VCaP (cell line): Measurements from ENCODE around the gene PYGM.

Experiments
- H3K27ac ChIP-seq: fragments of 450-650 bp; 2 replicates; pipeline ENCODE4 v1.5.1; 2017
- TF ChIP-seq, protein P1 (sequence below): fragments of 450-650 bp; conservative IDR thresholded peaks from 2 replicates; pipeline ENCODE4 v1.5.1; 2017; ENCODE audit warnings: mild to moderate bottlenecking, moderate library complexity

Gene PYGM

DNA sequence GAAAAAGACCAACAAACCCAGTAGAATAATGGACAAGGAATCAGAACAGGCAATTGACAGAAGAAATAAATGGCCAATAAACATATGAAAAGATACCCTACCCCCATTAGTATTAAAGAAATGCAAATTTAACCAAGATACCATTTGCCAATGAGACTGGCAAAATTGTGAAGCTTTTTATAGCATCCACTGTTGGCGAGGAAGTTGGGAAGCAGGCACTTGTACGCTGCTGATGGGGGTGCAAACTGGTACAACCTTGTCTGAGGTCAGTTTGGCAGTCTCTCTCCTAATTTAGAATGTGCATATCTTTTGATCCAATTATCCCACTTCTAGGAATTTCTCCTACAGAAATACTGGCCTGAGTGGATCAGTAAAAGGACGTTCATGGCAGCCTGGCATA is 28.2 kb downstream of the PYGM start:
- no peak overlapping the region for H3K27ac ChIP-seq
- TF ChIP-seq, protein P1, sequence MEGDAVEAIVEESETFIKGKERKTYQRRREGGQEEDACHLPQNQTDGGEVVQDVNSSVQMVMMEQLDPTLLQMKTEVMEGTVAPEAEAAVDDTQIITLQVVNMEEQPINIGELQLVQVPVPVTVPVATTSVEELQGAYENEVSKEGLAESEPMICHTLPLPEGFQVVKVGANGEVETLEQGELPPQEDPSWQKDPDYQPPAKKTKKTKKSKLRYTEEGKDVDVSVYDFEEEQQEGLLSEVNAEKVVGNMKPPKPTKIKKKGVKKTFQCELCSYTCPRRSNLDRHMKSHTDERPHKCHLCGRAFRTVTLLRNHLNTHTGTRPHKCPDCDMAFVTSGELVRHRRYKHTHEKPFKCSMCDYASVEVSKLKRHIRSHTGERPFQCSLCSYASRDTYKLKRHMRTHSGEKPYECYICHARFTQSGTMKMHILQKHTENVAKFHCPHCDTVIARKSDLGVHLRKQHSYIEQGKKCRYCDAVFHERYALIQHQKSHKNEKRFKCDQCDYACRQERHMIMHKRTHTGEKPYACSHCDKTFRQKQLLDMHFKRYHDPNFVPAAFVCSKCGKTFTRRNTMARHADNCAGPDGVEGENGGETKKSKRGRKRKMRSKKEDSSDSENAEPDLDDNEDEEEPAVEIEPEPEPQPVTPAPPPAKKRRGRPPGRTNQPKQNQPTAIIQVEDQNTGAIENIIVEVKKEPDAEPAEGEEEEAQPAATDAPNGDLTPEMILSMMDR, result no peak

DNA sequence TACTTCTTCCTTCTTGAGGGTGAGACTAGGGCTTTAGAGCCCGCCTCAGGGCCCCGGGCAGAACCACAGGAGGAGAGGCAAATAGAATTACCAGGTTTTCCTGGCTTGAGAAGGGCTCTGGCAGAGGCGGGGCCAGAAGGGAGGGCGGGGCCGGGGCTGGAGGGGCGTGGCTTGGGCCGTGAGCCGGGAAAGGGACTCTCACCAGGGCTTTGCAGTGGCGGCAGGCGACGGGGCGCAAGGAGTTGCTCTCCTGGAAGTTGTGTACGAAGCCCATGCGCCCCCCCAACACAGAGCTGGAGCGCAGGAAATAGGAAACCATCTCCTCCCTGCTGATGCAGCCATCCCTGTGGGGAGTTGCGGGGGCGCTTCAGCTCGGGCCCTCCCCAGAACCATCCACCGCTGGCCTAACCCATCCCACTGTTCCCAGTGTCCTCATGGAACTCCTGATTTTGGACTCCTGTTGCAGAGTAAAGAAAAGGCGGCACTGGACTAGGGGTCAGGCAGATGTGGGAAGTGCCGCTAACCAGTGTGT is 29.9 kb downstream of the PYGM start:
- TF ChIP-seq, protein P1, result no peak
- no peak overlapping the region for H3K27ac ChIP-seq

DNA sequence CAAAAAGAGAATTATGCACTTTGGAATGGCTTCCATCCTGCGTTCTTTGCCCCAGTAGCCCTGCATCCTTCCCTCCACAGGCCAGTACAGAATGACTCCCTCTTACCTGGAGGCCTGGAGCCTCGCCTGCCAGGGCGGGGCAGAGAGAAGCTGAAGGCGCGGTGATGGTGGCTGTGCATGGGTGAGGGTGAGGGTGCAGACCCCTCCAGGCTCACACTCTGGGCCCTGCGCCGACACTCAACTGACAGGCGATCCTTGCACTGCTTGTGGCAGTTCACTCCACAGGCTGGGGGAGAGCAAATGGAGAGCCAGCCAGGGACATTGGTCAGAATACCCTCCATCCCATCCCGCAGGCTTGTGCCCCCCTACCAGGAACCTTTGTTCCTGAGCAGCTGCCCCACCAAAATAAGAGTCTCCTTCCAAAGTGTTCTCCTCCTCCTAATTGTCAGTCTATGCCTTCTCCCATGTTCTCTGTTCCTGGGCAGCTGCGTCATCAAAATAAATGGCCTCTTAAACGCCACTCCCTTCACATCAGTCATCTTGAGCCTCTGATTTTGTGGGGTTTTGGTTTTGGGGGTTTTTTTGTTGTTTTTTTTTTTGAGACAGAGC is 30.9 kb downstream of the PYGM start:
- H3K27ac ChIP-seq, result no peak overlapping the region
- TF ChIP-seq, protein P1, result no peak

DNA sequence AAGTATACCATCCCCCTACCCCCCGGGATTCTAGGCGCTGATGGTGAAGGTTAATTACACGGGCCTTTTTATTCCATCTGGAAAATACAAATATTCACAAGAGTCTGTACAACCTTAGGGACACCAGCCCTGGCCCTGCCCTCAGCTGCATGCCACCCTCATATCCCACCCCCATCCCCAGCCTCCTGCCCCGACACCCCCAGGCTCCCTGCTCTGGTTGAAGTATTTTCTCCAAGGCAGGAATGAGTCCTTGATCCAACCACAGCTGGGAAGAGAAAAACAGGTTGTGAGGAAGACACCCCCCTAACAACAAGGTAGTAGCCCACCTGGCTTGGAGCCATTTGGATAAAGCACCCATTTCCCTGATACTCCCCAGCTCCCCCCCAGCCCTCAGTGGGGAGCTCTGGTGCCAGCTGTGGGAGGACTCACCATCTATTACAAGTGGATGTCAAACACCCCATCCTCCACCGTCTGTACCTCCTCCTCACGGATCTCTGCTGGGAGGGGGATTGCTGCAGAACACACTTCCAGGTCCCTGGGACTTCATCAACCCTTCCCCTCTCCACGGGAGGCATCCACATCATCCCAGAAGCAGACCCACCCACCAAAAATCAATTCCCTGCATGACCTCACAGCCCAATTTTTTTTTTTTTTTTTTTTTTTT is 32.8 kb downstream of the PYGM start:
- TF ChIP-seq, protein P1, result no peak

DNA sequence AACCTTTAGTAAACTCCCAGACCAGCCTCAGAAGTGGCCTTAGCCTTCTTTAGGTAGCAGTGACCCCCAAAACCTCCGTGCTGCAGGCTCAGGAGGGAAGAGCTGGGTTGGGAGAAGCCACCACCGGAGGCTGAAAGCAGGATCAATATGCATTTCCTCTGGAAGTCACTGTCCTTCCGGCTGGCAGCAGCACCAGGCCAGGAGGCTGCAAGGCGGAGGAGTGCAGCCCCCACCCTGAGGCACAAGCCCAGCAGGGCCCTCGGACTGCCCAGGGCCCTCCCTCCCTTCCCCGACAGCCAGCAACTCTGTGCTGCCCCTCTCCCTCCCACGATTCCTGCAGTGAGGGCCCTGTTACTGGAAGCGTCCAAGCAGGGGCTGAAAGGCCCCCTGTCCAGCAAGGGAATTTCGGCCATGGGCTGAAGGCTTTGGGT is 33.5 kb downstream of the PYGM start:
- H3K27ac ChIP-seq, result peak overlapping the region; percentile 4; the same call in 1 of the 2 replicates
- TF ChIP-seq, protein P1, result no peak

More for the DNA sequence above, 32.8 kb downstream of the PYGM start:
- no peak overlapping the region for H3K27ac ChIP-seq

DNA sequence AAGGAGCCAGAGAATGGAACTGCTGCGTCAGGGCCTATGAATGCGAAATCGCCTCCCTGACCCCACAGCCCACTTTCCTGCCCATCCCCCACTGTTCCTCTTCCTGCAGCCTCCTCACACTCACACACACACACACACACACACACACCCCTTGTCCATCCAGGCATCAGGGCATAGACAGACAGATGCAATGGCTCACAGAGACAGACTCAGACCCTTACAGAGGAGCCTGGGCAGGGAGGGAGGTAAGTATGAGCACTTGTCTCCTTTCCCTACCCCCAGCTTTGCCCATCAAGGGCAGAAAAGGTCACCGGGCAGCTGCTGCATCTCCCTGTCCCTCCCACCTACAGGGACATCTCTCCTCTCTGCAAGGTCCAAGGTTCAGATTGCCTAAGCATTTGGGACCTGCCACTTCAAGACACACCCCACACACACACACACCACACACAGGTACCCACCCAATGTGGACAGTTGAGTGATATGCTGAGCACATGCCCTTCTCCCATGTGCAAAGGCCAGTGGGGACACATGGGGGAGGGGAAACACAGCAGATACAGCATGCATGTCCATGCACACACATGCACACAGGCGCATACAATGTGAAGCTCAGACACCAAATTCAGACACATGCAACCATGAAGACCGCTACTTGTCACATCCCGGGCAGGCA is 34.8 kb downstream of the PYGM start:
- TF ChIP-seq, protein P1, result no peak
- no peak overlapping the region for H3K27ac ChIP-seq
